GM12873 (cell line): Measurements from ENCODE around the gene LDHD.

Experiments used
- CTCF ChIP-seq: IDR thresholded peaks from 2 replicates; pipeline ENCODE4 v1.5.1; 2012; ENCODE audit warnings: low read depth, mild to moderate bottlenecking, moderate library complexity, low read length, control low read depth; ENCODE audit not compliant: insufficient read depth; ENCODE audit errors: missing control alignments

The LDHD gene

GRCh38 chr16:75065521-75066149 is 50.9 kb downstream of the LDHD start:
- TF ChIP-seq CTCF: no peak

- TF ChIP-seq CTCF: no peak
Observed at GRCh38 chr16:75065149-75065505, 51.5 kb downstream of the LDHD start.

- TF ChIP-seq CTCF: no peak
Observed at GRCh38 chr16:75064403-75065148, 52.0 kb downstream of the LDHD start.

- TF ChIP-seq CTCF: no peak
Observed at GRCh38 chr16:75063549-75064088, 53.0 kb downstream of the LDHD start.

GRCh38 chr16:75062976-75063346 is 53.6 kb downstream of the LDHD start:
- no peak for TF ChIP-seq CTCF

GRCh38 chr16:75062135-75062975 is 54.2 kb downstream of the LDHD start:
- TF ChIP-seq CTCF: no peak
